ENCODE results near the gene FRMPD4.

DNA sequence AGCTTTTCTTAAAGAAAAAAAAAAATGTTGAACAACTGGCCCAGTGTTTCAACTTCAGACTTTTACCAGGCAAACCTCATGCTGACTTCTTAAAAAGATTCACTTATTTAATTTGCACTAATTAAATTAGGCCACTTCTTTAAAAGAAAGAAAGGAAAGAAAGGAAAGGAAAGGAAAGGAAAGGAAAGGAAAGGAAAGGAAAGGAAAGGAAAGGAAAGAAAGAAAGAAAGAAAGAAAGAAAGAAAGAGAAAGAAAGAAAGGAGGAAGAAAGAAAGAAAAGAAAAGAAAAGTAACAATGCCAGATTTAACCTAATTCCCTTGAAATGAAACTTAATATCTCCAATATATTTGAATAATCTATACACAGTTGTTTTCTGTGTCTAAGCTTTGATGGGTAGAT, 581.6 kb downstream of the FRMPD4 start:
- TF ChIP-seq, protein P1, sequence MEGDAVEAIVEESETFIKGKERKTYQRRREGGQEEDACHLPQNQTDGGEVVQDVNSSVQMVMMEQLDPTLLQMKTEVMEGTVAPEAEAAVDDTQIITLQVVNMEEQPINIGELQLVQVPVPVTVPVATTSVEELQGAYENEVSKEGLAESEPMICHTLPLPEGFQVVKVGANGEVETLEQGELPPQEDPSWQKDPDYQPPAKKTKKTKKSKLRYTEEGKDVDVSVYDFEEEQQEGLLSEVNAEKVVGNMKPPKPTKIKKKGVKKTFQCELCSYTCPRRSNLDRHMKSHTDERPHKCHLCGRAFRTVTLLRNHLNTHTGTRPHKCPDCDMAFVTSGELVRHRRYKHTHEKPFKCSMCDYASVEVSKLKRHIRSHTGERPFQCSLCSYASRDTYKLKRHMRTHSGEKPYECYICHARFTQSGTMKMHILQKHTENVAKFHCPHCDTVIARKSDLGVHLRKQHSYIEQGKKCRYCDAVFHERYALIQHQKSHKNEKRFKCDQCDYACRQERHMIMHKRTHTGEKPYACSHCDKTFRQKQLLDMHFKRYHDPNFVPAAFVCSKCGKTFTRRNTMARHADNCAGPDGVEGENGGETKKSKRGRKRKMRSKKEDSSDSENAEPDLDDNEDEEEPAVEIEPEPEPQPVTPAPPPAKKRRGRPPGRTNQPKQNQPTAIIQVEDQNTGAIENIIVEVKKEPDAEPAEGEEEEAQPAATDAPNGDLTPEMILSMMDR (IDR thresholded peaks at IDR 0.05 in 2 of 3, conservative IDR thresholded peaks at IDR 0.05 in 1 of 3; ENCODE audit: control insufficient read depth in 2 of 3, extremely low read depth in 1 of 3, insufficient read depth in 1 of 3, low read depth in 3 of 3, low read length in 3 of 3): no peak
- no peak for TF ChIP-seq SMC3 (IDR thresholded peaks at IDR 0.05; ENCODE audit: borderline replicate concordance, low read length)
- no peak for TF ChIP-seq TARDBP (IDR thresholded peaks at IDR 0.05; ENCODE audit: borderline replicate concordance)
- no peak for TF ChIP-seq ZSCAN29 (IDR thresholded peaks at IDR 0.05)
- TF ChIP-seq EZH2 (IDR thresholded peaks at IDR 0.05; ENCODE audit: borderline replicate concordance, control insufficient read depth, low read depth, low read length): no peak
- TF ChIP-seq CHD2 (IDR thresholded peaks at IDR 0.05; ENCODE audit: borderline replicate concordance, low read depth, low read length): no peak

Data from GM12878 (cell line).